Measurements from ENCODE around the gene RNPEPL1. TPM values are rescaled to one million over a fixed set of nuclear protein-coding genes. Genes with fewer than 3 reads are reported as not detected.

Gene RNPEPL1
- total RNA-seq, 1 experiment from 2014 or later: 101 TPM

GRCh38 chr2:240576436-240577205, 8.3 kb downstream of the RNPEPL1 start:
- H3K4me1 ChIP-seq (replicated peaks; ENCODE audit: insufficient read depth): peaks cover 41% of the 10 kb centered on the region
- intact Hi-C loops (cut with micrococcal nuclease; ENCODE audit: unreplicated experiment): no loop called here
- ChIA-PET CTCF (no interaction called here), POLR2A (ENCODE audit: unreplicated experiment) (no interaction called here)
- no peak overlapping the region for H2AFZ ChIP-seq
- peaks cover 87% of the 10 kb centered on the region for H4K20me1 ChIP-seq (ENCODE audit: insufficient read depth)
- H3K27ac ChIP-seq: no peak overlapping the region
- H3K9me2 ChIP-seq (ENCODE audit: insufficient read depth): no peaks in the 10 kb centered on the region
- DNase-seq: no peak
- BruUV-seq (replicated peaks): no TSS peak
- no peak overlapping the region for H3K4me3 ChIP-seq
- peaks cover 9% of the 10 kb centered on the region for H3K36me3 ChIP-seq (ENCODE audit: low read depth)
- no peak overlapping the region for H3K4me2 ChIP-seq
- peaks cover 52% of the 10 kb centered on the region for H3K79me2 ChIP-seq (ENCODE audit: low read depth)
- no peaks in the 10 kb centered on the region for H3K27me3 ChIP-seq (ENCODE audit: insufficient read depth, low read depth)
- TF ChIP-seq EZH2 (IDR thresholded peaks at IDR 0.05; ENCODE audit: low read depth): no peak
- TF ChIP-seq CTCF (conservative IDR thresholded peaks at IDR 0.05): no peak
- no peaks in the 10 kb centered on the region for H3K9me3 ChIP-seq (ENCODE audit: insufficient read depth, low read depth)
- peaks cover 38% of the 10 kb centered on the region for H3F3A ChIP-seq (ENCODE audit: insufficient read depth, low read depth)

- Histone ChIP-seq H4K20me1 (ENCODE audit: insufficient read depth) (peaks cover 78% of the 10 kb centered on the region), H2AFZ (no peak overlapping the region), H3K9me2 (ENCODE audit: insufficient read depth) (no peaks in the 10 kb centered on the region), H3K36me3 (ENCODE audit: low read depth) (peaks cover 9% of the 10 kb centered on the region), H3K4me1 (replicated peaks; ENCODE audit: insufficient read depth) (peaks cover 50% of the 10 kb centered on the region), H3K4me3 (no peak overlapping the region), H3K27ac (no peak overlapping the region), H3K27me3 (ENCODE audit: insufficient read depth, low read depth) (no peaks in the 10 kb centered on the region), H3K79me2 (ENCODE audit: low read depth) (peaks cover 57% of the 10 kb centered on the region), H3F3A (ENCODE audit: insufficient read depth, low read depth) (peaks cover 46% of the 10 kb centered on the region), H3K4me2 (no peak overlapping the region), H3K9me3 (ENCODE audit: insufficient read depth, low read depth) (no peaks in the 10 kb centered on the region)
- no peak for DNase-seq
- ChIA-PET CTCF (no interaction called here), POLR2A (ENCODE audit: unreplicated experiment) (no interaction called here)
- BruUV-seq (replicated peaks): no TSS peak
- intact Hi-C loops (cut with micrococcal nuclease; ENCODE audit: unreplicated experiment): no loop called here
- TF ChIP-seq CTCF (conservative IDR thresholded peaks at IDR 0.05): no peak
- TF ChIP-seq EZH2 (IDR thresholded peaks at IDR 0.05; ENCODE audit: low read depth): no peak
Measured at GRCh38 chr2:240577281-240578109, 9.2 kb downstream of the RNPEPL1 start.

GRCh38 chr2:240578110-240578450, 9.8 kb downstream of the RNPEPL1 start:
- BruUV-seq (replicated peaks): no TSS peak
- intact Hi-C loops (cut with micrococcal nuclease; ENCODE audit: unreplicated experiment): no loop called here
- POLR2A ChIA-PET (ENCODE audit: unreplicated experiment): interaction anchor here (0.5 kb wide), 1 partner anchor 9 kb away, joined by 3 read pairs; no protein-coding TSS in a partner anchor

More at GRCh38 chr2:240578110-240578450, 9.8 kb downstream of the RNPEPL1 start:
- Histone ChIP-seq H3F3A (ENCODE audit: insufficient read depth, low read depth) (peaks cover 47% of the 10 kb centered on the region), H3K79me2 (ENCODE audit: low read depth) (peaks cover 62% of the 10 kb centered on the region), H4K20me1 (ENCODE audit: insufficient read depth) (peaks cover 74% of the 10 kb centered on the region), H3K4me1 (replicated peaks; ENCODE audit: insufficient read depth) (peaks cover 51% of the 10 kb centered on the region), H2AFZ (no peak overlapping the region), H3K9me3 (ENCODE audit: insufficient read depth, low read depth) (no peaks in the 10 kb centered on the region), H3K36me3 (ENCODE audit: low read depth) (peaks cover 9% of the 10 kb centered on the region), H3K4me3 (no peak overlapping the region), H3K27ac (peak overlapping the region; percentile 98; the same call in 1 of the 2 replicates), H3K27me3 (ENCODE audit: insufficient read depth, low read depth) (no peaks in the 10 kb centered on the region), H3K9me2 (ENCODE audit: insufficient read depth) (no peaks in the 10 kb centered on the region), H3K4me2 (peak overlapping the region; percentile 83)
- CTCF ChIA-PET: no interaction called here
- no peak for DNase-seq
- TF ChIP-seq EZH2 (IDR thresholded peaks at IDR 0.05; ENCODE audit: low read depth) (no peak), CTCF (conservative IDR thresholded peaks at IDR 0.05) (no peak)
